ENCODE results near the gene NFAT5. TPM values are rescaled to one million over a fixed set of nuclear protein-coding genes. Genes with fewer than 3 reads are reported as not detected.

The NFAT5 gene
- total and polyA plus RNA-seq, 12 donors: 1.9 to 79.4 (median 50.7) TPM

DNA sequence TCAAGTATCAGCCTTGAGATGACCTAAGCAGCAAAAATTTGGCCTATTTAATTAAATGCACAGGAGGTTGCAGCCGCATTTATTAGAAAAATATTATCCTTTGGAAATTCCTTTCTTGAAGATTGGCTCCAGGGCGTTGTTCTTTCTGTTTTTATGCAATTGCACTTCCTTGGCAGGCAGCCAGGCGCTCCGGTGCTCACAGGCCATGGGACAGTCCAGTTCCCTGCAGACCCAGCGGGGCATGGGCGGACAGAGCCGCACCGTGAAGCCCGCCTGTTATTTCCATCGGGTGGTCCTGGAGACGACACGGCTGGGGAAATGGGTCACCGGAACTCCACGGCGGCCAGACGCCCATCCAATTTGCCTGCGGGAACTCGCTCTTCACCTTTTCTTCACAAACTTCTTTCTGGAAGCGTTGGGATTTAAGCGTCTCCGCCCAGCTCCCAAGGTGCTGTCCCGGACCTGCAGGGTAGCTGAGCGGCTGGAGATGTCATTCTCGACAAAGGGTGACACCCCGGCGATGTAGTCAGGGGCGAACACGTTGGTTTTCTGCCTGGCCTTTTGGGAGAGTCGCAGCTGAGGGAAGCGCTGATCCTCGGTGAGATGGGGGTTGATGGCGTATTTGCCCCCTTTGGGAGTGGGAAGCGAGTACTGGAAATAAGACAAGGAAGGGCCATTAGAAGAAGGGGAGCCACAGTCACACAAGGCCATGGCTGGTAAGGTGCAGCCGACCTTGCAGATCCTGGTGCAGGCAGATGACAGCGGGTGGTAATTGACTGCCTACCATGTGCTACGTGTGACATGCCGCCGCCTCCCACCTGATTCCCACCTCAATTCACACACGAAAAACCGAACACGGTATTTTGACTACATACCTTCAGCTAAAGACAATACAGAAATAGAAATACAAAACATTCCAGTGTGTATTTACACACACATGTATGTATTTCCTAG, 176.5 kb downstream of the NFAT5 start:
- no peaks in the 10 kb centered on the region for H3K27me3 ChIP-seq
- peak overlapping the region in 3 of 5 donors; percentile 75 to 86 (median 80) for H3K27ac ChIP-seq
- WGBS, 4 donors: 71 to 76% (median 73%) methylated on average over 32 to 41 of the region's 41 CpGs
- H3K9me3 ChIP-seq (replicated peaks in 1 of 3): no peaks in the 10 kb centered on the region
- peak; percentile 80 to 95 (median 92) for DNase-seq
- H3K4me1 ChIP-seq (replicated peaks in 1 of 2): peaks cover 27 to 42% of the 10 kb centered on the region in 2 donors
- H3K36me3 ChIP-seq (replicated peaks in 1 of 2): peaks cover 0 to 70% of the 10 kb centered on the region in 2 donors
- intact Hi-C loops (cut with DNase I): no loop called here
- no peak for TF ChIP-seq POLR2A (IDR thresholded peaks at IDR 0.05)
- TF ChIP-seq, protein P1, sequence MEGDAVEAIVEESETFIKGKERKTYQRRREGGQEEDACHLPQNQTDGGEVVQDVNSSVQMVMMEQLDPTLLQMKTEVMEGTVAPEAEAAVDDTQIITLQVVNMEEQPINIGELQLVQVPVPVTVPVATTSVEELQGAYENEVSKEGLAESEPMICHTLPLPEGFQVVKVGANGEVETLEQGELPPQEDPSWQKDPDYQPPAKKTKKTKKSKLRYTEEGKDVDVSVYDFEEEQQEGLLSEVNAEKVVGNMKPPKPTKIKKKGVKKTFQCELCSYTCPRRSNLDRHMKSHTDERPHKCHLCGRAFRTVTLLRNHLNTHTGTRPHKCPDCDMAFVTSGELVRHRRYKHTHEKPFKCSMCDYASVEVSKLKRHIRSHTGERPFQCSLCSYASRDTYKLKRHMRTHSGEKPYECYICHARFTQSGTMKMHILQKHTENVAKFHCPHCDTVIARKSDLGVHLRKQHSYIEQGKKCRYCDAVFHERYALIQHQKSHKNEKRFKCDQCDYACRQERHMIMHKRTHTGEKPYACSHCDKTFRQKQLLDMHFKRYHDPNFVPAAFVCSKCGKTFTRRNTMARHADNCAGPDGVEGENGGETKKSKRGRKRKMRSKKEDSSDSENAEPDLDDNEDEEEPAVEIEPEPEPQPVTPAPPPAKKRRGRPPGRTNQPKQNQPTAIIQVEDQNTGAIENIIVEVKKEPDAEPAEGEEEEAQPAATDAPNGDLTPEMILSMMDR (IDR thresholded peaks at IDR 0.05): no peak
- H3K4me3 ChIP-seq: no peak overlapping the region

DNA sequence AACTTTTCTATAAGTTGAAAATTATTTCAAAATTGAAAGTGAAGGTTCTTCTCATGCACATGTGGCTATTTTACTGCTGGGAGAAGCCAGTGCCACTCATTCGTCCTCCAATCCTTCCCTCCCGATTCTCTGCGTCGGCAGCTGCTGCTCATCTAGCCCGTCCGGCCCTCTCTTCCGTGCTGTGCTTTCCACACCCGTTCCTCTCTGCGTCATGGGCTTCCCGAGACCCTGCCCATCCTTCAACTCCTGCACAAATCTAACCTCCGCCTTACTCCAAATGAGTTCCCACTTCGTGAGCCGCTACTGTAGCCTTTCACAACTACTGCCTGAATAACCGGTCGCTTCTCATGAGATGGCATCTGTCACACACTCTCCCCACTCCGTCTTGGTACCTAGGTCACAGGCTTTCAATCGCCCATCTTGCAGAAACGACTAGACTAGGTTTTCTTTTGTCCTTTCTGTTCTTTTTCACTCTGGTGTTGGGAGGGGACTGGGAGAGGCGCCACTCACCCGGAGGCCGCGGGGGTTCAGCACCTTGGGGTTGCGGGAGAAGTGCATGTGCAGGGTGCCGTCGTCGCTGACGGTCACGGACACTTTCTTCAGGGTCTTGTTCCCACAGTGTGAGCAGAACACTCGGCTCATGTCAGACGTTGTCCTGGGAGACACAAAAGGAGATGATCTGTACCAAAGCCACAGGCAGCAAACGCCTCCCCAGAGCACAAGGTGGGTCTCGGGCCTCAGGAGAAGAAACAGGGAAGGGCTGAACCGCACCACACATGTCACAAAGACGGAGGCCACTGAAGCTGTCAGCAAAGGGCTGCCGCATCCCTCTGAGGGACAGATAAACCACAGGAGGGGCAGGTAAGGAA, 178.8 kb downstream of the NFAT5 start:
- H3K9me3 ChIP-seq (replicated peaks in 1 of 3): no peaks in the 10 kb centered on the region
- no peak overlapping the region for H3K27ac ChIP-seq
- no peak for DNase-seq
- TF ChIP-seq, protein P1 (IDR thresholded peaks at IDR 0.05): no peak
- TF ChIP-seq POLR2A (IDR thresholded peaks at IDR 0.05): no peak
- intact Hi-C loops (cut with DNase I): no loop called here
- no peaks in the 10 kb centered on the region for H3K27me3 ChIP-seq
- WGBS, 4 donors: 93 to 95% (median 94%) methylated on average over 31 to 35 of the region's 35 CpGs
- peaks cover 0 to 92% of the 10 kb centered on the region in 2 donors for H3K36me3 ChIP-seq (replicated peaks in 1 of 2)
- H3K4me3 ChIP-seq: no peak overlapping the region
- peaks cover 31 to 46% of the 10 kb centered on the region in 2 donors for H3K4me1 ChIP-seq (replicated peaks in 1 of 2)

DNA sequence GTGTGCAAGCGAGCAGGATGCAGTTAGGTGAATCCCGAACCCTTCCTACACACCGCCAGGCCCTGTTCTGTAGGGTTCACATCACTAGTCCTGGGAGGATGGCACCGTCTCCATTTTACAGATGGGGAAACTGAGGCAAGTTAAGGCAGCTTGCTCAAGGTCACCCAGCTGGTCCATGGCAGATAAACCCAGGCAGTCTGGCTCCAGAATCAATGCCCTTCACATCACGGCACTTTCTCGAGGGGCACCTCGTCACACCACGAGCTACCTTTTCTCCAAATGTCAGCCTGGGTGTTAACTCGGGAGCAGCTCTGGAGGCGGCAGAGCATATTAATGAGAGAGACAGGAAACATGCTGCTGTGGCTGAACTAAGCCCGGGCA, 179.5 kb downstream of the NFAT5 start:
- Histone ChIP-seq H3K4me1 (replicated peaks in 1 of 2) (peaks cover 31 to 44% of the 10 kb centered on the region in 2 donors), H3K27ac (peak overlapping the region in 1 of 5 donors; percentile 70), H3K27me3 (no peaks in the 10 kb centered on the region), H3K4me3 (no peak overlapping the region), H3K9me3 (replicated peaks in 1 of 3) (no peaks in the 10 kb centered on the region), H3K36me3 (replicated peaks in 1 of 2) (peaks cover 0 to 92% of the 10 kb centered on the region in 2 donors)
- intact Hi-C loops (cut with DNase I): no loop called here
- TF ChIP-seq, protein P1 (IDR thresholded peaks at IDR 0.05): no peak
- no peak for TF ChIP-seq POLR2A (IDR thresholded peaks at IDR 0.05)
- DNase-seq: no peak
- 81 to 93% (median 91%) methylated on average over 11 of the region's 11 CpGs for WGBS, 4 donors

DNA sequence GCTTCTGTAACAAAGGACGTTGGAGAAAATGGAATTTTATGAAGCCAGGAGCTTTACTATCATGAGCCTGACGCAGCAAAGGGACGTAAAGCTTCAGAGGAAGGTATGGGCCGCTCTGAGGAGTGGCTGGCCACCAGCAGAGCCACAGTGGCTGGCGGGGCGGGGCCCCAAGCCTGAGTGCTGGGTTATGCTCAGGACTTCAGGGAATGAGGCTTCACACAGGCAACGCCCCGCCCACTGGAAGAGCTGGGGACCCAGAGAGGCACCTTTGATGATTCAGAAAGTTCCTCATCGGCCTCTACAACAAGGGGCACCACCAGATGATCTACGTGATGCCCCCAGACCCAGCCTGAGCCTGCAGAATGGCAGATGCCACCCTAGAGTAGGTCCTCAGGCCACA, 180.2 kb downstream of the NFAT5 start:
- DNase-seq: no peak
- Histone ChIP-seq H3K4me1 (replicated peaks in 1 of 2) (peaks cover 28 to 43% of the 10 kb centered on the region in 2 donors), H3K27ac (peak overlapping the region in 2 of 5 donors; percentile 52 to 70), H3K9me3 (replicated peaks in 1 of 3) (no peaks in the 10 kb centered on the region), H3K27me3 (no peaks in the 10 kb centered on the region), H3K4me3 (no peak overlapping the region), H3K36me3 (replicated peaks in 1 of 2) (peaks cover 0 to 93% of the 10 kb centered on the region in 2 donors)
- TF ChIP-seq POLR2A (IDR thresholded peaks at IDR 0.05): no peak
- TF ChIP-seq, protein P1 (IDR thresholded peaks at IDR 0.05): no peak
- 82 to 94% (median 84%) methylated on average over 8 to 10 of the region's 10 CpGs for WGBS, 4 donors
- intact Hi-C loops (cut with DNase I): no loop called here
